Stomach (tissue), 4 donors: ENCODE data around the gene RAC2.

Experiments
- POLR2A ChIP-seq, 4 donors: fragments of 450-650 bp; IDR thresholded peaks; one replicate each; pipeline ENCODE4 v1.6.1; 2016; ENCODE audit warnings: antibody characterized with exemption in 4 of 4, control low read depth in 2 of 4, mild to moderate bottlenecking in 1 of 4, moderate library complexity in 1 of 4
- POLR2AphosphoS5 ChIP-seq, 3 donors: sonication (generic); formaldehyde crosslinking; IDR thresholded peaks; one replicate each; pipeline ENCODE4 v1.6.1; 2016; ENCODE audit warnings: antibody characterized with exemption in 3 of 3
- TF ChIP-seq, protein P1 (sequence below), 7 experiments: fragments of 450-650 bp in 4 of 7; fragments of 200-600 bp in 3 of 7; sonication (generic) in 3 of 7; IDR thresholded peaks; one replicate each; pipeline ENCODE4 v1.5.1; 2016 to 2019; ENCODE audit warnings: antibody characterized with exemption in 7 of 7, control low read depth in 2 of 7, mild to moderate bottlenecking in 1 of 7

DNA sequence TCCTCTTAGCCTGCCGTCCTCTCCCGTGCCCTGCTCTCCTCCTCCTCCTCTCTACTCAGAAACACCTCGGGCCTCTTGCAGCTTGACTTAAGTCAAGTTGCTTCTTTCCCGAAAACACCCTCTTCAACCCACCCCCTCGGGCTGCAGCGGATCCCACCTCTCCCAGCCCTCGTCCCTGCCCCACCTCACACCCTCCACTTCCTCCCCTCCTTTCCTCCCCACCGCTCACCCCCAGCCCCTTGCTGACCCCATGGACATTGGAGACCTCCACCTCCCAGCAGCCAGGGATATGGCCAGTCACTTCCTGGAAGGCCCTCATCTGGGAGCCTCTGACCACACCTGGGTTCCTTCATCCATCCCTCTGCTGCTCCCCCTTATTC lies 29.8 kb upstream of the RAC2 start:
- TF ChIP-seq POLR2A (IDR thresholded peaks at IDR 0.05) (no peak), POLR2AphosphoS5 (IDR thresholded peaks at IDR 0.05) (no peak)
- TF ChIP-seq, protein P1, sequence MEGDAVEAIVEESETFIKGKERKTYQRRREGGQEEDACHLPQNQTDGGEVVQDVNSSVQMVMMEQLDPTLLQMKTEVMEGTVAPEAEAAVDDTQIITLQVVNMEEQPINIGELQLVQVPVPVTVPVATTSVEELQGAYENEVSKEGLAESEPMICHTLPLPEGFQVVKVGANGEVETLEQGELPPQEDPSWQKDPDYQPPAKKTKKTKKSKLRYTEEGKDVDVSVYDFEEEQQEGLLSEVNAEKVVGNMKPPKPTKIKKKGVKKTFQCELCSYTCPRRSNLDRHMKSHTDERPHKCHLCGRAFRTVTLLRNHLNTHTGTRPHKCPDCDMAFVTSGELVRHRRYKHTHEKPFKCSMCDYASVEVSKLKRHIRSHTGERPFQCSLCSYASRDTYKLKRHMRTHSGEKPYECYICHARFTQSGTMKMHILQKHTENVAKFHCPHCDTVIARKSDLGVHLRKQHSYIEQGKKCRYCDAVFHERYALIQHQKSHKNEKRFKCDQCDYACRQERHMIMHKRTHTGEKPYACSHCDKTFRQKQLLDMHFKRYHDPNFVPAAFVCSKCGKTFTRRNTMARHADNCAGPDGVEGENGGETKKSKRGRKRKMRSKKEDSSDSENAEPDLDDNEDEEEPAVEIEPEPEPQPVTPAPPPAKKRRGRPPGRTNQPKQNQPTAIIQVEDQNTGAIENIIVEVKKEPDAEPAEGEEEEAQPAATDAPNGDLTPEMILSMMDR (IDR thresholded peaks at IDR 0.05), result no peak
